GM18861 (cell line): ENCODE measurements around the gene CARD18.

Experiments
- ATAC-seq: cut with Tn5 transposase; IDR thresholded peaks from one replicate; pipeline ENCODE4 v1.9.1; 2021; ENCODE audit not compliant: unreplicated experiment

The CARD18 gene

GRCh38 chr11:105139669-105140068 is at the start of gene CARD18:
Gene CARD18 (minus strand): TSS chr11:105139769. CDS start chr11:105139726, 43 bp downstream.
- no peak for ATAC-seq

- ATAC-seq: no peak
These were observed 44.4 kb upstream of the CARD18 start for GRCh38 chr11:105183987-105184386.

GRCh38 chr11:105183426-105183825 is 43.9 kb upstream of the CARD18 start:
- ATAC-seq: no peak

- ATAC-seq: no peak
These were observed 42.0 kb upstream of the CARD18 start for GRCh38 chr11:105181521-105181920.

GRCh38 chr11:105181100-105181499 is 41.5 kb upstream of the CARD18 start:
- no peak for ATAC-seq

GRCh38 chr11:105179542-105180278 is 40.1 kb upstream of the CARD18 start:
- ATAC-seq: no peak

- ATAC-seq: no peak
These were observed 38.1 kb upstream of the CARD18 start for GRCh38 chr11:105177658-105178057.

- no peak for ATAC-seq
These were observed 28.9 kb upstream of the CARD18 start for GRCh38 chr11:105168457-105168856.

GRCh38 chr11:105167244-105167643 is 27.7 kb upstream of the CARD18 start:
- no peak for ATAC-seq

- ATAC-seq: no peak
These were observed 24.6 kb upstream of the CARD18 start for GRCh38 chr11:105164208-105164607.

GRCh38 chr11:105162506-105162905 is 22.9 kb upstream of the CARD18 start:
- ATAC-seq: no peak

- no peak for ATAC-seq
These were observed 18.9 kb upstream of the CARD18 start for GRCh38 chr11:105158436-105158835.

- ATAC-seq: no peak
These were observed 17.2 kb upstream of the CARD18 start for GRCh38 chr11:105156720-105157119.

- ATAC-seq: no peak
These were observed 16.7 kb upstream of the CARD18 start for GRCh38 chr11:105156231-105156630.

- ATAC-seq: no peak
These were observed 16.1 kb upstream of the CARD18 start for GRCh38 chr11:105155679-105156078.

GRCh38 chr11:105153392-105153791 is 13.8 kb upstream of the CARD18 start:
- no peak for ATAC-seq

GRCh38 chr11:105152560-105152959 is 13.0 kb upstream of the CARD18 start:
- ATAC-seq: no peak

GRCh38 chr11:105152021-105152512 is 12.5 kb upstream of the CARD18 start:
- no peak for ATAC-seq

- ATAC-seq: no peak
These were observed 9.9 kb upstream of the CARD18 start for GRCh38 chr11:105149477-105149876.

- no peak for ATAC-seq
These were observed 8.7 kb upstream of the CARD18 start for GRCh38 chr11:105148241-105148640.

- ATAC-seq: no peak
These were observed 5.3 kb upstream of the CARD18 start for GRCh38 chr11:105144887-105145286.

GRCh38 chr11:105142167-105142566 is 2.6 kb upstream of the CARD18 start:
- ATAC-seq: no peak

GRCh38 chr11:105137286-105137685 is 2.3 kb downstream of the CARD18 start:
- ATAC-seq: no peak
